Neural crest cell (in vitro differentiated cells): ENCODE data around the gene KASH5. TPM values are rescaled to one million over a fixed set of nuclear protein-coding genes. Genes with fewer than 3 reads are reported as not detected.

Source experiments
- DNase-seq: peaks from one replicate; pipeline ENCODE4 v3.0.0; 2021; ENCODE audit warnings: low read depth, mixed read lengths, low spot score
- H3K27ac Mint-ChIP-seq: one replicate; pipeline ENCODE4 v1.8.0; 2021; ENCODE audit warnings: mild to moderate bottlenecking, mixed read lengths; ENCODE audit not compliant: unreplicated experiment
- H3K27me3 Mint-ChIP-seq: 2 replicates; pipeline ENCODE4 v1.8.0; 2021; ENCODE audit warnings: low read depth, mild to moderate bottlenecking, mixed read lengths
- H3K36me3 Mint-ChIP-seq: 2 replicates; pipeline ENCODE4 v1.8.0; 2021; ENCODE audit warnings: low read depth, mild to moderate bottlenecking, mixed read lengths
- H3K4me1 Mint-ChIP-seq: 2 replicates; pipeline ENCODE4 v1.8.0; 2021; ENCODE audit warnings: mixed read lengths
- H3K4me3 Mint-ChIP-seq: one replicate; pipeline ENCODE4 v1.8.0; 2021; ENCODE audit warnings: mild to moderate bottlenecking, mixed read lengths
- H3K9me3 Mint-ChIP-seq: 2 replicates; pipeline ENCODE4 v1.8.0; 2021; ENCODE audit warnings: mixed read lengths
- total RNA-seq: library from RNA; stranded (reverse); gene quantifications from 2 replicates; pipeline ENCODE4 v1.2.1, GENCODE V29; 2021
- TF ChIP-seq, protein P1 (sequence below): fragments of 200-600 bp; sonication (generic); conservative IDR thresholded peaks from 2 replicates; pipeline ENCODE4 v1.5.0; 2021; ENCODE audit warnings: antibody characterized with exemption, mild to moderate bottlenecking

KASH5 gene
- total RNA-seq, 1 donor from 2014 or later, result not detected

DNA sequence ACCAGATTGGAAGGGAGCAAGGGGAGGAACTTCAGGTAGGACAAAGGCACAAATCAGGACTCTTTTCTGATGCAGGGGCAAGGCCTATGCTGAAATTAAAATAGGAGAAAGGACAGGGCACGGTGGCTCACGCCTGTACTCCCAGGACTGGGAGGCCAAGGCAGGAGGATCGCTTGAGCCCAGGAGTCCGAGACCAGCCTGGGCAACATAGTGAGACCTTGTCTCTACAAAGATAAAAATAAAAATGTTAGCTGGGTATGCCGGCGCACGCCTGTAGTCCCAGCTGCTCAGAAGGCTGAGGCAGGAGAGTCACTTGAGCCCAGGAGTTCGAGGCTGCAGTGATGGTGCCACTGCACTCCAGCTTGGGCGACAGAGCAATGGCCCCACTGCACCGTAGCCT lies 47.6 kb downstream of the KASH5 start:
- no peaks in the 10 kb centered on the region for H3K36me3 Mint-ChIP-seq
- no peak for DNase-seq
- peaks cover 3% of the 10 kb centered on the region for H3K4me1 Mint-ChIP-seq
- no peak overlapping the region for H3K27ac Mint-ChIP-seq
- peak overlapping the region; percentile 0 for H3K4me3 Mint-ChIP-seq
- no peaks in the 10 kb centered on the region for H3K9me3 Mint-ChIP-seq
- TF ChIP-seq, protein P1, sequence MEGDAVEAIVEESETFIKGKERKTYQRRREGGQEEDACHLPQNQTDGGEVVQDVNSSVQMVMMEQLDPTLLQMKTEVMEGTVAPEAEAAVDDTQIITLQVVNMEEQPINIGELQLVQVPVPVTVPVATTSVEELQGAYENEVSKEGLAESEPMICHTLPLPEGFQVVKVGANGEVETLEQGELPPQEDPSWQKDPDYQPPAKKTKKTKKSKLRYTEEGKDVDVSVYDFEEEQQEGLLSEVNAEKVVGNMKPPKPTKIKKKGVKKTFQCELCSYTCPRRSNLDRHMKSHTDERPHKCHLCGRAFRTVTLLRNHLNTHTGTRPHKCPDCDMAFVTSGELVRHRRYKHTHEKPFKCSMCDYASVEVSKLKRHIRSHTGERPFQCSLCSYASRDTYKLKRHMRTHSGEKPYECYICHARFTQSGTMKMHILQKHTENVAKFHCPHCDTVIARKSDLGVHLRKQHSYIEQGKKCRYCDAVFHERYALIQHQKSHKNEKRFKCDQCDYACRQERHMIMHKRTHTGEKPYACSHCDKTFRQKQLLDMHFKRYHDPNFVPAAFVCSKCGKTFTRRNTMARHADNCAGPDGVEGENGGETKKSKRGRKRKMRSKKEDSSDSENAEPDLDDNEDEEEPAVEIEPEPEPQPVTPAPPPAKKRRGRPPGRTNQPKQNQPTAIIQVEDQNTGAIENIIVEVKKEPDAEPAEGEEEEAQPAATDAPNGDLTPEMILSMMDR, result no peak
- H3K27me3 Mint-ChIP-seq, result peaks cover 100% of the 10 kb centered on the region

DNA sequence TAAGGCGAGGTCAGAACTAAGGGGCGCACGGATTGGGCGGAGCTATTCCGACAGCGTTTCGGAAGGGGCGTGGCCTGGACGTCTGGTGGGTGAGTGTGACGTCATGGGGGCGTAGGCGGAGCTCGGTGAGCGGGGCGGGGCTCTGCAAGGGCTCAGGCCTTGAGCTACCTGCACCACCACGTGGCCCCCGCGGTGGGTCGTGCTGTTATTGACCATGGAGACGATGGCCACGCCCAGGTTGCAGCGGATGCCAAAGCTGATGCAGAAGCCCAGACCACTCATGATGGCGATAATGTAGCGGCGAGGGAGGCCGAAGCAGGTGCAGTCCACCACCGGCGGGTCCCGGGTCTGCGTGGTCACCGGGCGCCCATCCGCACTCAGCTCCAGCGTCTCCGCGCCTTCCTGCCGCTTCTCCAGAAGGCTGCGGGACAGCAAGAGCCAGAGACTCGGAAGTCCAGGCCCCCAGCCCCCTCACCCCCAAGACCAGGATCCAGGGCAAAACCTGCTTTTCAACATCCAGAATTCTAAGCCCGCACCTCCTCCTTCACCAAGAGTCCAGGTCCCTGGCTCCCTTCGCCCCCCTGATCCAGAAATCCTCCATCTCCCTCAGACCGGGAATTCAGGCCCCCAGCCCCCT lies 48.5 kb downstream of the KASH5 start:
- H3K36me3 Mint-ChIP-seq, result no peaks in the 10 kb centered on the region
- H3K4me3 Mint-ChIP-seq, result no peak overlapping the region
- peaks cover 8% of the 10 kb centered on the region for H3K4me1 Mint-ChIP-seq
- peaks cover 98% of the 10 kb centered on the region for H3K27me3 Mint-ChIP-seq
- DNase-seq, result no peak
- no peak overlapping the region for H3K27ac Mint-ChIP-seq
- TF ChIP-seq, protein P1, result no peak
- no peaks in the 10 kb centered on the region for H3K9me3 Mint-ChIP-seq

DNA sequence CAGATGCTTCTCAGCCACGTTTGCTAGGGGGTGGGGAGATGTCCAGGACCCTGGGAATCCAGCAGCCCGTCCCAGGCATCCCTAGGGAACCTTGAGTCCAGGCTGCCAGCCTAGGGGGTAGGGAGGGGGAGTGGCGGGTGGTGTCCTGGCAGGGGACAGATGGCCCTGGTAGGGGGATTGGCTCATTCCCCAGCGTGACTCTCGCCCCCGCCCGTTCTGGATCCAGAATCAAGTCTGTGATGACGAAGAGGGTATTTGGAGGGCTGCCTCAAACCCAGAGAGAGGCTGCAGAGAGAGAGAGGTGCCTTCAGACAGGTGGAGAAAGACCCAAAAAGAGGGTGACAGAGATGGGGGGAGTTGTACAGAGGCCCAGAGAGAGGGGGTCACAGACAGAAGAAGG lies 49.2 kb downstream of the KASH5 start:
- peaks cover 98% of the 10 kb centered on the region for H3K27me3 Mint-ChIP-seq
- H3K9me3 Mint-ChIP-seq, result no peaks in the 10 kb centered on the region
- H3K36me3 Mint-ChIP-seq, result no peaks in the 10 kb centered on the region
- DNase-seq, result no peak
- H3K27ac Mint-ChIP-seq, result no peak overlapping the region
- TF ChIP-seq, protein P1, result no peak
- peaks cover 15% of the 10 kb centered on the region for H3K4me1 Mint-ChIP-seq
- H3K4me3 Mint-ChIP-seq, result no peak overlapping the region

DNA sequence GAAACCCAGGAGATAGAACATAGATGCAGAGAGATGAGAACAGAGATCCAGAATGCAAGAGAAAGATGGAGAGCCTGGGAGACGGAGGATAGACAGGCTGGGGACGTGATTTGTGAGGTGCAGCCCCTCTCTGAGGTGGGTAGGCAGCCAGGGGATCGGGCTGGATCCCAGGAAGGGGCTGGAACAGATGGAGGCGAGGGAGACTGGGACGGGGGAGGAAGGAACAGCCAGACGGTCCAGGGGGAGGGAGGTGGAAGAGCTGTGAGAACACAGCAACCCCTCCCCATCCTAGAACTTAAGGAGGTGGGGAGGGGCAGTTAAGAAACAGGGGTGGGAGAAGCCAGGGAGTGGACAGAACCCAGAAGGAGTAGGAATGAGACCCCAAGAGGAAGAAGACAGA lies 50.2 kb downstream of the KASH5 start:
- peaks cover 98% of the 10 kb centered on the region for H3K27me3 Mint-ChIP-seq
- TF ChIP-seq, protein P1, result no peak
- H3K9me3 Mint-ChIP-seq, result no peaks in the 10 kb centered on the region
- no peak overlapping the region for H3K27ac Mint-ChIP-seq
- no peaks in the 10 kb centered on the region for H3K36me3 Mint-ChIP-seq
- H3K4me1 Mint-ChIP-seq, result peaks cover 19% of the 10 kb centered on the region
- H3K4me3 Mint-ChIP-seq, result peak overlapping the region; percentile 31
- no peak for DNase-seq

DNA sequence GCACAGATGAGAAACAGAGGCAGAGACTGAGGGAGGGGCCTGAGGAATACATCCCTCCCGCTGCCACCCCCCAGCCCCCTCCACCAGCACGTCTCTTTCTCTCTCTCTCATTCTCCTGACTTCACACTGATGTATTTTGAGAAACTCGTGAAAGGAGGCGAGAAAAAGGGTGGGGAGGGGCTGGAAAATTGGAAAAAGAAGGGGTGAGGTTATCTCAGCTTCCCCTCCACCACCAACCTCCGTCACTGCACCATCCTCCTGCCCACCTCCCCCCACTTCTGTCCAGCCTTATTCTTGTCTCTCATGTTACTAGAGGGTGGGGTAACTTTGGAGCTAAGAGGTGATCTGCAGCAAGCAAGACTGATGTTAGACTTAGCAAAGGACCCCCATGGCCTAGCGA lies 51.8 kb downstream of the KASH5 start:
- no peaks in the 10 kb centered on the region for H3K36me3 Mint-ChIP-seq
- H3K9me3 Mint-ChIP-seq, result no peaks in the 10 kb centered on the region
- H3K4me1 Mint-ChIP-seq, result peaks cover 19% of the 10 kb centered on the region
- H3K27me3 Mint-ChIP-seq, result peaks cover 92% of the 10 kb centered on the region
- TF ChIP-seq, protein P1, result no peak
- no peak overlapping the region for H3K27ac Mint-ChIP-seq
- H3K4me3 Mint-ChIP-seq, result peak overlapping the region; percentile 56
- no peak for DNase-seq
